K562 (cell line): ENCODE results near the gene RYR3. TPM values are rescaled to one million over a fixed set of nuclear protein-coding genes. Genes with fewer than 3 reads are reported as not detected.

Source experiments
- BRD4 ChIP-seq: fragments of 200-600 bp; sonication (generic); IDR thresholded peaks from 2 replicates; pipeline ENCODE4 v1.6.1; 2017; ENCODE audit warnings: inconsistent platforms
- HINFP ChIP-seq: fragments of 450-650 bp; conservative IDR thresholded peaks from 2 replicates; pipeline ENCODE4 v1.6.1; 2016; ENCODE audit warnings: missing genetic modification characterization, low read depth, mild to moderate bottlenecking, control low read depth, missing compliant biosample characterization
- HSF4 ChIP-seq: fragments of 250-450 bp; sonication (Bioruptor Pico); IDR thresholded peaks from 2 replicates; pipeline ENCODE4 v2.1.2; 2022; ENCODE audit warnings: mild to moderate bottlenecking, moderate library complexity, borderline replicate concordance
- KDM4B ChIP-seq, 2 experiments: fragments of 450-650 bp in 1 of 2; sonication (generic) in 1 of 2; IDR thresholded peaks; 2 replicates each; pipeline ENCODE4 v1.6.1; 2016 to 2017; ENCODE audit warnings: borderline replicate concordance in 2 of 2, antibody characterized with exemption in 1 of 2, low read depth in 1 of 2, mild to moderate bottlenecking in 1 of 2
- MED1 ChIP-seq: sonication (generic); formaldehyde crosslinking; IDR thresholded peaks from 2 replicates; pipeline ENCODE4 v1.8.1; 2023; ENCODE audit warnings: missing genetic modification reagents, borderline replicate concordance
- NR2C2 ChIP-seq, 2 experiments: fragments of 200-800 bp in 1 of 2; sonication (Bioruptor generic) in 1 of 2; sonication (generic) in 1 of 2; formaldehyde crosslinking in 1 of 2; IDR thresholded peaks; 2 replicates each; pipeline versions ENCODE4 v1.6.1 to v1.8.0; 2016 to 2022; ENCODE audit warnings: mild to moderate bottlenecking in 1 of 2, missing compliant biosample characterization in 1 of 2, missing genetic modification characterization in 1 of 2, missing genetic modification reagents in 1 of 2
- RHOXF2B ChIP-seq: fragments of 250-450 bp; sonication (Bioruptor Pico); conservative IDR thresholded peaks from 2 replicates; pipeline ENCODE4 v1.5.1; 2021
- ZHX1 ChIP-seq: fragments of 150-350 bp; conservative IDR thresholded peaks from 2 replicates; pipeline ENCODE4 v1.6.1; 2014; ENCODE audit warnings: low read length
- ZNF79 ChIP-seq: fragments of 250-450 bp; sonication (Bioruptor Pico); IDR thresholded peaks from 2 replicates; pipeline ENCODE4 v1.4.0; 2020; ENCODE audit warnings: low read depth, mild to moderate bottlenecking, moderate library complexity
- ZSCAN32 ChIP-seq: fragments of 450-650 bp; formaldehyde crosslinking; IDR thresholded peaks from 2 replicates; pipeline ENCODE4 v1.4.0; 2020; ENCODE audit warnings: mild to moderate bottlenecking, moderate library complexity
- ZZZ3 ChIP-seq: fragments of 450-650 bp; IDR thresholded peaks from 2 replicates; pipeline ENCODE4 v1.6.1; 2016; ENCODE audit warnings: antibody characterized with exemption, mild to moderate bottlenecking, moderate library complexity
- polyA plus RNA-seq, 8 experiments: library from polyadenylated mRNA; depleted of rRNA in 4 of 8; stranded (reverse) in 5 of 8; unstranded in 3 of 8; fragments of >200 nt; fragmentation: Nextera tagmentation in 2 of 8; fragmentation: Illumina TruSeq in 1 of 8; extraction: Ambion mirVana in 2 of 8; extraction: Trizol in 1 of 8; gene quantifications; 2 replicates each; pipeline versions ENCODE4 v1.2.1 to v1.2.3, GENCODE V29; 2011 to 2014; ENCODE audit warnings: inconsistent platforms in 1 of 8, missing spikeins in 1 of 8
- total RNA-seq, 7 experiments: library from RNA; depleted of rRNA in 6 of 7; stranded (reverse); fragments of >200 nt in 6 of 7; fragmentation: Illumina TruSeq in 2 of 7; extraction: Trizol in 2 of 7; gene quantifications; 2 replicates each; pipeline versions ENCODE4 v1.2.1 to v1.2.3, GENCODE V29; 2011 to 2021; ENCODE audit warnings: low replicate concordance in 1 of 7

RYR3 gene
- total and polyA plus RNA-seq, 9 of the 15 experiments (the other 6 are each of a cell fraction or from before 2014, with no cell fraction given) = 0.04 TPM; not detected in 8

GRCh38 chr15:33839540-33839939 lies 528.8 kb downstream of the RYR3 start (continued):
- no peak for TF ChIP-seq HINFP
- no peak for TF ChIP-seq ZNF79
- no peak for TF ChIP-seq RHOXF2B (CRISPR knock-in tag)
- no peak for TF ChIP-seq KDM4B (IDR thresholded peaks at IDR 0.05; ENCODE audit: borderline replicate concordance in 2 of 2, low read depth in 1 of 2)
- no peak for TF ChIP-seq ZHX1
- no peak for TF ChIP-seq HSF4 (CRISPR knock-in tag)
- no peak for TF ChIP-seq NR2C2 (CRISPR knock-in tag; IDR thresholded peaks at IDR 0.05)
- no peak for TF ChIP-seq NR2C2 (tag; IDR thresholded peaks at IDR 0.05)
- TF ChIP-seq ZSCAN32 (CRISPR knock-in tag) = no peak
- no peak for TF ChIP-seq BRD4
- no peak for TF ChIP-seq ZZZ3
- no peak for TF ChIP-seq MED1 (CRISPR knock-in tag)
